C1 segment of cervical spinal cord (tissue), 14 donors: ENCODE results near the gene PKP1.

ENCODE experiments used
- DNase-seq, 14 donors: peaks; one replicate each; lab custom pipeline; 2025; lab: John Stamatoyannopoulos, UW

PKP1 gene

DNA sequence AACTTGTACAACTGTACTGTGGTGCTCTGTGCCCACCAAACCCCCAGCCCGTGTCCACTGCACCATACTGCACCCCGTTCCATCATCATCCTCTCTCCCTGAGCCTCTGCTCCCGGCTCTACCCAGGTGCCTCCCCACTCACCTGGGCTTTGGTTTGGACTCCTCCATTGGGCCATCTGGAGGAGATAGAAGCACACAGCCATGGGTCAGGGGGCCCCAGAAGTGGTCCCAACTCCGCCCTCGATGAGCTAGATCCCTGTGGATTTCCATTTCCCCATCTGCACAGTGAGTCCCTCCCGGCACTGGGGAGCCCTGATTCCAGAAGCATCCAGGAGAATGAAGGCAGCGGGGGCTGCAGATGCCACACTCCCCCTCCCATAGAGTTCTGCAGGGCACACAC is 83.4 kb downstream of the PKP1 start:
- DNase-seq = no peak

- no peak for DNase-seq
Observed at GRCh38 chr1:201369209-201369608, 85.9 kb downstream of the PKP1 start.

- DNase-seq = no peak
Observed at GRCh38 chr1:201370500-201370899, 87.2 kb downstream of the PKP1 start.

DNA sequence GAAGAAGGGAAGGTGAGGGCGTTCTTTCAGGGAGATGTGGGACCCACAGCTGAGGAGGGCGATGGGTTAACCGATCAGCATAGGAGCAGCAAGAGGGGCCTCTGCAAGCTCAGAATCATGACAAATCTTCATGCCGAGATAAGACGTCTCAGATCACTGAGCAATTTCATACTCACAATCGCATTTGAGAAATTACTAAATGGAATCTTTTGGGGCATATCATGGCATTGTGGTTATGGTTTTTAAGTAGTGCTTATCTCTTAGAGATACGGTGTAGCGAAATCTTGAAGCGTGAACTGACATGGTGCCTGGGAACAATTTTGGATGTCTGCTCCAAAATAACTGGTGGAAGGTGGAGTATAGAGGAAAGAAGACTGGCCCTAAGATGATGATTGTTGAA is 88.0 kb downstream of the PKP1 start:
- no peak for DNase-seq

- DNase-seq = no peak
Observed at GRCh38 chr1:201371792-201372191, 88.5 kb downstream of the PKP1 start.

GRCh38 chr1:201374364-201374763 is 91.1 kb downstream of the PKP1 start:
- DNase-seq = no peak

GRCh38 chr1:201375169-201375568 is 91.9 kb downstream of the PKP1 start:
- no peak for DNase-seq

- DNase-seq = no peak
Observed at GRCh38 chr1:201376107-201376463, 92.8 kb downstream of the PKP1 start.

- no peak for DNase-seq
Observed at GRCh38 chr1:201376464-201377374, 93.4 kb downstream of the PKP1 start.

DNA sequence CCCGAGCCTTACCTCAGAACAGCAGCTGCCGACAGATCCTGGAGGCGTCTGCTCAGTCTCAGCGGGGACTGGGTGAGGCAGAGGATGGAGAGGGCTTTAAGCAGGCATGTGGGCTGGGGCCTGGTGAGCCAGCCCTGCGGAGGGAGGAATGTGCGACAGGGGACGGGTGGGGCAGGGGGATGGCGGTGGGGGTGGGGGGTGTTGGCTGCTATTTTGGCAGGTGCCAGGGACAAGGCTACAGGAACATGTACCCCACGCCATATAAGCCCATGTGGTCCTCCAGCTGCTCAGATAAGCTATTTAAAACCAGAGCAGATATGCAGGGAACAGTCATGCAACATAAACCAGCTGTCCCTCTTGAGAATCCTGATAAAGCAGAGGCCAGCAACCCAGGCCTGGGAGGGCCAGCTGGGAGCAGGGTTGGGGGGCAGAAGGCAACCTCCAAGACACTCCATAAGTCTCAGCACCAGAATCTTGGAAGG is 94.3 kb downstream of the PKP1 start, which contains the start of gene TNNT2:
Gene TNNT2, minus strand, starts transcription at position 70 of the 482 bp plus-strand sequence. CDS start 4,426 bp downstream, outside the sequence.
- DNase-seq = no peak

DNA sequence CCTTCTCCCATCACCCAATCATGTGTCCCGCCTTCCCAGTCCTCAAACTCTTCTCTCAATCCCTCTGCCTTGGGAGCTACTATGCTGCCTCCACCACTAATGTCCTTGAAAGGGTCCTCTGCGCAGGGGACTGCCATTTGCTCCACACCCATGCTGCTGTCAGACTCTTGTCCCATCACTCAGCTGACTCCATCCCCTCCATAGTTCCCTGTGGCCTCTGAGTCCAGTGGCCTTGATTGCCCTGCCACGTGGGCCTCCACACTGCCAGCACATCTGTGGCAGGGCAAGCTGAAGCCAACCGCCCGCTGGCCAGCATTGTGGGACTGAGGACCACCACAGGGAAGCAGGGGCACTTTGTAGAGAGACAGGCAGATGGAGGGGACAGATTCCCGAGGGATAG is 95.5 kb downstream of the PKP1 start:
- DNase-seq = no peak

DNA sequence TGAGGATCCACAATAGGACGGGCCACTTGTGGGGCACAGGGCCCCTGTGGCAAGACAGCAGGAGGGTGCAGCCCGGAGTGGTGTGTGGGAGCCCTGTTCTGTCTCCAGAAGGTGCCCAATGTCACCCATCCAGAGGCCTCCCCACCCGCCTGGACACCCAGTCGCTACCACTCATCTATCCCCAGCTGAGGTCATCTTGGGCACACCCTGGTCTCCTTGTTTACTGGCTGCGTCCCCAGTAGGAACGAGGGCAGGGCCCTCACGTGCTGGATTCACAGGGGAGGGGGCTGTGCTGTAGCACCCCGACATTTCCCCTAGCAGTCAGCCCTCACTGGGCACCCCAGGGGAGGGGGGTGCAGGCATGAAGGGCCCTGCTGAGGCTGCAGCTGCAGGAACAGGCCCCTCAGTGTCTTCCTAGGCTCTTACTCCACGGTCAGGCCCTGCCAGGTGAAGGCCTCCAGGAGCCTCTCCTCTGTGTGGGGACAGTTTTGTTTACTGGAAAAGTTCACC is 96.5 kb downstream of the PKP1 start:
- DNase-seq = no peak

DNA sequence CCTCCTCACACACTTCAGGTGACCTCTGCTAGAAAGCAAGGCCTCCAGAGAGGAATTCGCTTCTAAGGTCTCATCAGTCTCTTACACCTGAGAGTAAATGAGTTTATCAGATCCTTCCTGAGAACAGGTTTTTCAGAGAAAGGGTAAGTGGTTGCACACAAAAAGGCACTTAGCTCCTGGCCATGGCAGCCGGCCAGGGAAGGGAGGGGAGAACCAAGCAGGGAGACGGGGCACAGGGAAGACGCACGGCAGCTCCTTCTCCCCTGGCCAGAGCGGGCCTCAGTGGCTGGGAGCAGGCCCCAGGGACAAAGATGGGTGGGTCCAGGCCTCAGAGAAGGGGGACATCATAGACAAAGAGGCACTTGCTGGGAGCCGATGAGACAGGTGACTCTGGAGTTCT is 97.8 kb downstream of the PKP1 start:
- no peak for DNase-seq
